Measurements from ENCODE around the gene RRAGD. TPM values are rescaled to one million over a fixed set of nuclear protein-coding genes. Genes with fewer than 3 reads are reported as not detected.

Gene RRAGD
- total and polyA plus RNA-seq, 4 donors: 4.7 to 6.7 (median 5.6) TPM

DNA sequence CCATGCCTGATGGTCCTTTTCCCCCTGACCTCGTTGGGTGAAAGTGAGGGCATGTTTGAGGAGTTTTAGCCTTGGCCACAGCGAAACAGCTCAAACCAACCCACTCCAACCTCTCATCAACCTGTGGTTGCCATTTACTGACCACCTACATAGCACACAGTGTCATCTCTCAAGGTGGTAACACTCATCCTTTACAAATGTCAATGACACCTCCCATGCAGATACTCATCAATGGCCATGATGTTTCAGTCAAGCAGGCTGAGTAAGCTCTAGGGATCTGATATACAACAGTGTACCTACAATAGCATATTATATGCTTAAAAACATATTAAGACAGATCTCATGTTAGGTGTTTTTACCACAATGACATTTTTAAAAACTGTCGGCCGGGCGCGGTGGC is 9.3 kb downstream of the RRAGD start:
- WGBS: 93% methylated on average over 6 of the region's 6 CpGs
- H3K4me1 ChIP-seq (ENCODE audit: control insufficient read depth in 4 of 4, insufficient read depth in 4 of 4, low read length in 3 of 4): no peaks in the 10 kb centered on the region
- no peaks in the 10 kb centered on the region for H3K9me3 ChIP-seq (ENCODE audit: control insufficient read depth in 4 of 4, low read length in 3 of 4)
- H3K27ac ChIP-seq (ENCODE audit: low read depth in 1 of 2, low read length in 2 of 2): no peak overlapping the region
- no peak for DNase-seq (ENCODE audit: low spot score)
- TF ChIP-seq RAD21 (IDR thresholded peaks at IDR 0.05): no peak
- no peaks in the 10 kb centered on the region for H3K27me3 ChIP-seq (ENCODE audit: control insufficient read depth in 4 of 4, insufficient read depth in 4 of 4, low read length in 3 of 4)
- H3K36me3 ChIP-seq (ENCODE audit: control insufficient read depth in 4 of 4, insufficient read depth in 3 of 4, low read depth in 1 of 4, low read length in 3 of 4): no peaks in the 10 kb centered on the region
- no peak overlapping the region for H3K4me3 ChIP-seq (ENCODE audit: low read depth in 1 of 3, low read length in 3 of 3)
- no peak overlapping the region for H3K9ac ChIP-seq (ENCODE audit: low read depth in 1 of 2, low read length in 2 of 2)

DNA sequence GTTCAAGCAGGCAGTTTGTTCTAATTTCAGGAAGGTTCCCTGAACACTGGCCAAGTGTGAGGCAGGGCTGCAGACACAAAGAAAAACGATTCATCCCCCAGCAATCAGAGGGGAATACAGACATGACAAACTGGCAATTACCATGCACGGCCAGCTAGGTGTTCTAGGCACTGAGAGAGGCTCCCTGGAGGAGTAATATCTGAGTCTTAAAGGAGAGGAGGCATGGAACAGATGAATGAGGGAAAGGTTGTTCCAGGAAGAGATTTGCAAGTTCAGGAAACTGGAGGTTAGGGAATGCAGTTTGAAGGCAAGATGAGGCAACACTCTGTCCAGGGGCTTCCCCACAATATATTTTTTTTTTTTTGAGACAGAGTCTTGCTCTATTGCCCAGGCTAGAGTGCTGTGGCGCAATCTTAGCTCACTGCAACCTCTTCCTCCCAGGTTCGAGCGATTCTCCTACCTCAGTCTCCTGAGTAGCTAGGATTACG is 11.1 kb downstream of the RRAGD start:
- Histone ChIP-seq H3K9me3 (ENCODE audit: control insufficient read depth in 4 of 4, low read length in 3 of 4) (no peaks in the 10 kb centered on the region), H3K4me1 (ENCODE audit: control insufficient read depth in 4 of 4, insufficient read depth in 4 of 4, low read length in 3 of 4) (no peaks in the 10 kb centered on the region), H3K27ac (ENCODE audit: low read depth in 1 of 2, low read length in 2 of 2) (no peak overlapping the region), H3K4me3 (ENCODE audit: low read depth in 1 of 3, low read length in 3 of 3) (no peak overlapping the region), H3K27me3 (ENCODE audit: control insufficient read depth in 4 of 4, insufficient read depth in 4 of 4, low read length in 3 of 4) (no peaks in the 10 kb centered on the region), H3K36me3 (ENCODE audit: control insufficient read depth in 4 of 4, insufficient read depth in 3 of 4, low read depth in 1 of 4, low read length in 3 of 4) (no peaks in the 10 kb centered on the region), H3K9ac (ENCODE audit: low read depth in 1 of 2, low read length in 2 of 2) (no peak overlapping the region)
- DNase-seq (ENCODE audit: low spot score): no peak
- WGBS: 78% methylated on average over 6 of the region's 6 CpGs
- TF ChIP-seq FOXA1 (IDR thresholded peaks at IDR 0.05): no peak
- no peak for TF ChIP-seq SP1 (IDR thresholded peaks at IDR 0.05)
- TF ChIP-seq FOXA2 (IDR thresholded peaks at IDR 0.05): no peak
- TF ChIP-seq EGR1 (IDR thresholded peaks at IDR 0.05; ENCODE audit: low read depth in 2 of 2): no peak
- TF ChIP-seq RXRA (IDR thresholded peaks at IDR 0.05): no peak
- TF ChIP-seq HNF4G (IDR thresholded peaks at IDR 0.05): no peak
- TF ChIP-seq TAF1 (conservative IDR thresholded peaks at IDR 0.05): no peak
- no peak for TF ChIP-seq GABPA (IDR thresholded peaks at IDR 0.05 in 1 of 2, conservative IDR thresholded peaks at IDR 0.05 in 1 of 2)
- TF ChIP-seq, protein P1, sequence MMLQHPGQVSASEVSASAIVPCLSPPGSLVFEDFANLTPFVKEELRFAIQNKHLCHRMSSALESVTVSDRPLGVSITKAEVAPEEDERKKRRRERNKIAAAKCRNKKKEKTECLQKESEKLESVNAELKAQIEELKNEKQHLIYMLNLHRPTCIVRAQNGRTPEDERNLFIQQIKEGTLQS (IDR thresholded peaks at IDR 0.05): no peak
- TF ChIP-seq, protein P2, sequence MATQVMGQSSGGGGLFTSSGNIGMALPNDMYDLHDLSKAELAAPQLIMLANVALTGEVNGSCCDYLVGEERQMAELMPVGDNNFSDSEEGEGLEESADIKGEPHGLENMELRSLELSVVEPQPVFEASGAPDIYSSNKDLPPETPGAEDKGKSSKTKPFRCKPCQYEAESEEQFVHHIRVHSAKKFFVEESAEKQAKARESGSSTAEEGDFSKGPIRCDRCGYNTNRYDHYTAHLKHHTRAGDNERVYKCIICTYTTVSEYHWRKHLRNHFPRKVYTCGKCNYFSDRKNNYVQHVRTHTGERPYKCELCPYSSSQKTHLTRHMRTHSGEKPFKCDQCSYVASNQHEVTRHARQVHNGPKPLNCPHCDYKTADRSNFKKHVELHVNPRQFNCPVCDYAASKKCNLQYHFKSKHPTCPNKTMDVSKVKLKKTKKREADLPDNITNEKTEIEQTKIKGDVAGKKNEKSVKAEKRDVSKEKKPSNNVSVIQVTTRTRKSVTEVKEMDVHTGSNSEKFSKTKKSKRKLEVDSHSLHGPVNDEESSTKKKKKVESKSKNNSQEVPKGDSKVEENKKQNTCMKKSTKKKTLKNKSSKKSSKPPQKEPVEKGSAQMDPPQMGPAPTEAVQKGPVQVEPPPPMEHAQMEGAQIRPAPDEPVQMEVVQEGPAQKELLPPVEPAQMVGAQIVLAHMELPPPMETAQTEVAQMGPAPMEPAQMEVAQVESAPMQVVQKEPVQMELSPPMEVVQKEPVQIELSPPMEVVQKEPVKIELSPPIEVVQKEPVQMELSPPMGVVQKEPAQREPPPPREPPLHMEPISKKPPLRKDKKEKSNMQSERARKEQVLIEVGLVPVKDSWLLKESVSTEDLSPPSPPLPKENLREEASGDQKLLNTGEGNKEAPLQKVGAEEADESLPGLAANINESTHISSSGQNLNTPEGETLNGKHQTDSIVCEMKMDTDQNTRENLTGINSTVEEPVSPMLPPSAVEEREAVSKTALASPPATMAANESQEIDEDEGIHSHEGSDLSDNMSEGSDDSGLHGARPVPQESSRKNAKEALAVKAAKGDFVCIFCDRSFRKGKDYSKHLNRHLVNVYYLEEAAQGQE (IDR thresholded peaks at IDR 0.05): no peak
- TF ChIP-seq, protein P3, sequence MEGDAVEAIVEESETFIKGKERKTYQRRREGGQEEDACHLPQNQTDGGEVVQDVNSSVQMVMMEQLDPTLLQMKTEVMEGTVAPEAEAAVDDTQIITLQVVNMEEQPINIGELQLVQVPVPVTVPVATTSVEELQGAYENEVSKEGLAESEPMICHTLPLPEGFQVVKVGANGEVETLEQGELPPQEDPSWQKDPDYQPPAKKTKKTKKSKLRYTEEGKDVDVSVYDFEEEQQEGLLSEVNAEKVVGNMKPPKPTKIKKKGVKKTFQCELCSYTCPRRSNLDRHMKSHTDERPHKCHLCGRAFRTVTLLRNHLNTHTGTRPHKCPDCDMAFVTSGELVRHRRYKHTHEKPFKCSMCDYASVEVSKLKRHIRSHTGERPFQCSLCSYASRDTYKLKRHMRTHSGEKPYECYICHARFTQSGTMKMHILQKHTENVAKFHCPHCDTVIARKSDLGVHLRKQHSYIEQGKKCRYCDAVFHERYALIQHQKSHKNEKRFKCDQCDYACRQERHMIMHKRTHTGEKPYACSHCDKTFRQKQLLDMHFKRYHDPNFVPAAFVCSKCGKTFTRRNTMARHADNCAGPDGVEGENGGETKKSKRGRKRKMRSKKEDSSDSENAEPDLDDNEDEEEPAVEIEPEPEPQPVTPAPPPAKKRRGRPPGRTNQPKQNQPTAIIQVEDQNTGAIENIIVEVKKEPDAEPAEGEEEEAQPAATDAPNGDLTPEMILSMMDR (IDR thresholded peaks at IDR 0.05; ENCODE audit: low read depth, low read length, missing input control): no peak
- TF ChIP-seq, protein P4, sequence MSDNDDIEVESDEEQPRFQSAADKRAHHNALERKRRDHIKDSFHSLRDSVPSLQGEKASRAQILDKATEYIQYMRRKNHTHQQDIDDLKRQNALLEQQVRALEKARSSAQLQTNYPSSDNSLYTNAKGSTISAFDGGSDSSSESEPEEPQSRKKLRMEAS (IDR thresholded peaks at IDR 0.05): no peak
- no peak for TF ChIP-seq HNF4A (conservative IDR thresholded peaks at IDR 0.05)
- TF ChIP-seq JUND (IDR thresholded peaks at IDR 0.05): no peak
- TF ChIP-seq YY1 (IDR thresholded peaks at IDR 0.05): no peak
- TF ChIP-seq NR2F2 (IDR thresholded peaks at IDR 0.05): no peak
- TF ChIP-seq RAD21 (IDR thresholded peaks at IDR 0.05): no peak
- TF ChIP-seq, protein P5, sequence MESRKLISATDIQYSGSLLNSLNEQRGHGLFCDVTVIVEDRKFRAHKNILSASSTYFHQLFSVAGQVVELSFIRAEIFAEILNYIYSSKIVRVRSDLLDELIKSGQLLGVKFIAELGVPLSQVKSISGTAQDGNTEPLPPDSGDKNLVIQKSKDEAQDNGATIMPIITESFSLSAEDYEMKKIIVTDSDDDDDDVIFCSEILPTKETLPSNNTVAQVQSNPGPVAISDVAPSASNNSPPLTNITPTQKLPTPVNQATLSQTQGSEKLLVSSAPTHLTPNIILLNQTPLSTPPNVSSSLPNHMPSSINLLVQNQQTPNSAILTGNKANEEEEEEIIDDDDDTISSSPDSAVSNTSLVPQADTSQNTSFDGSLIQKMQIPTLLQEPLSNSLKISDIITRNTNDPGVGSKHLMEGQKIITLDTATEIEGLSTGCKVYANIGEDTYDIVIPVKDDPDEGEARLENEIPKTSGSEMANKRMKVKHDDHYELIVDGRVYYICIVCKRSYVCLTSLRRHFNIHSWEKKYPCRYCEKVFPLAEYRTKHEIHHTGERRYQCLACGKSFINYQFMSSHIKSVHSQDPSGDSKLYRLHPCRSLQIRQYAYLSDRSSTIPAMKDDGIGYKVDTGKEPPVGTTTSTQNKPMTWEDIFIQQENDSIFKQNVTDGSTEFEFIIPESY (IDR thresholded peaks at IDR 0.05): no peak

All from liver (tissue), 9 donors.